Right cardiac atrium (tissue), 5 donors: Measurements from ENCODE around the gene PARG. TPM values are rescaled to one million over a fixed set of nuclear protein-coding genes. Genes with fewer than 3 reads are reported as not detected.
"Not testable (repeated sequence)": the region's sequence is repeated elsewhere in the genome, so short reads cannot be mapped to it uniquely, and the experiment has no call there.

Source experiments
- ATAC-seq, 2 donors: fragments of 200-7000 bp; cut with Tn5 transposase; one replicate each; pipeline versions ENCODE4 v1.8.0 to v1.9.1; 2020; ENCODE audit warnings: moderate library complexity in 2 of 2, mild to moderate bottlenecking in 1 of 2
- DNase-seq, 3 donors: peaks; one replicate each; pipeline ENCODE4 v3.0.0-alpha.2; 2020
- H3K27ac ChIP-seq: one replicate; pipeline ENCODE4 v1.5.1; 2013; ENCODE audit warnings: mild to moderate bottlenecking, low read length, control low read depth, moderate library complexity
- H3K27me3 ChIP-seq: one replicate; pipeline ENCODE4 v1.6.1; 2013; ENCODE audit not compliant: control insufficient read depth, insufficient read depth
- H3K4me1 ChIP-seq: one replicate; pipeline ENCODE4 v1.6.1; 2013; ENCODE audit warnings: low read length; ENCODE audit not compliant: control insufficient read depth, insufficient read depth
- H3K4me3 ChIP-seq: one replicate; pipeline ENCODE4 v1.5.1; 2013; ENCODE audit warnings: low read length, control low read depth
- H3K9me3 ChIP-seq: one replicate; pipeline ENCODE4 v1.6.1; 2013; ENCODE audit warnings: low read length; ENCODE audit not compliant: control insufficient read depth
- WGBS: extraction: QIAGEN DNeasy Blood & Tissue Kit; methylation state at CpG from one replicate; pipeline ENCODE4 v1.1.7; 2013; 5-methylcytosine and 5-hydroxymethylcytosine counted together
- intact Hi-C, 4 donors: fragments of 100-400 bp; cut with DNase I; formaldehyde crosslinking; loops; one replicate each; pipeline versions ENCODE4 v1.11.0 to v1.14.0; 2022 to 2023
- polyA plus RNA-seq: library from polyadenylated mRNA; stranded (reverse); fragments of 200-250 nt; gene quantifications from one replicate; pipeline ENCODE4 v1.2.3, GENCODE V29; 2013
- total RNA-seq, 4 donors: library from RNA; stranded (reverse); fragmentation: NEBNext Ultra II Directional; extraction: Animal tissue kit (Norgen Biotek cat#: 25700); gene quantifications; one replicate each; pipeline ENCODE4 v1.2.1, GENCODE V29; 2021
- donor health status: healthy with polysubstance abuse.
- donor health status: DM: no; HTN: yes; CAD: no.
- donor health status: DM: no; HTN: no; CAD: no.
- donor health status: DM: no; HTN: yes; CAD: no; lungs with severe emphysema.
- donor health status: DM: yes; HTN: yes; CAD: no.

PARG gene
- total and polyA plus RNA-seq, 5 donors = 6.7 to 26.2 (median 25.3) TPM

DNA sequence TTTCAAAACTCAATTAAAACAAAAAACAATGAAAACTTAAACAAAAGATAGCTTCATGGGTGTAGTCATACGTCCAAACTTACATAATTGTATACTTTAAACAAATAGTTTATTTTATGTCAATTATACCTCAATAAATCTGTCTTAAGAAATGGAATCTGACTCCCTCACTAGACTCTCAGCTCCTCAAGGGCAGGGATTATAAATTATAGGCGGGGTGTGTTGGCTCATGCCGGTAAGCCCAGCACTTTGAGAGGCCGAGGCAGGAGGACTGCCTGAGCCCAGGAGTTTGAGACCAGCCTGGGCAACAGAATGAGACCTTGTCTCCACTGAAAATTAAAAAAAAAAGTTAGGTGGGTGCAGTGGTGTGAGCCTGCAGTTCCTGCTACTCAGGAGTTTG is 92.3 kb downstream of the PARG start:
- H3K27me3 ChIP-seq, intact Hi-C loops: not testable (repeated sequence)
- WGBS = 80% methylated on average over 4 of the region's 4 CpGs

GRCh38 chr10:49844775-49845595 is 96.8 kb downstream of the PARG start:
- H3K27me3 ChIP-seq = no peaks in the 10 kb centered on the region
- H3K4me3 ChIP-seq = no peak overlapping the region
- intact Hi-C loops = no loop called here
- DNase-seq (no peak), ATAC-seq (no peak)
- H3K27ac ChIP-seq = no peak overlapping the region
- H3K4me1 ChIP-seq = no peaks in the 10 kb centered on the region
- no peaks in the 10 kb centered on the region for H3K9me3 ChIP-seq
- WGBS = 96% methylated on average over 7 of the region's 7 CpGs

More for the DNA sequence above, 92.3 kb downstream of the PARG start:
- H3K4me1 ChIP-seq, H3K9me3 ChIP-seq, H3K27ac ChIP-seq, DNase-seq, H3K4me3 ChIP-seq, ATAC-seq: not testable (repeated sequence)

GRCh38 chr10:49842333-49842628 is 99.5 kb downstream of the PARG start:
- ATAC-seq, H3K27me3 ChIP-seq, intact Hi-C loops, H3K9me3 ChIP-seq, DNase-seq, H3K4me3 ChIP-seq, H3K27ac ChIP-seq, H3K4me1 ChIP-seq: not testable (repeated sequence)

DNA sequence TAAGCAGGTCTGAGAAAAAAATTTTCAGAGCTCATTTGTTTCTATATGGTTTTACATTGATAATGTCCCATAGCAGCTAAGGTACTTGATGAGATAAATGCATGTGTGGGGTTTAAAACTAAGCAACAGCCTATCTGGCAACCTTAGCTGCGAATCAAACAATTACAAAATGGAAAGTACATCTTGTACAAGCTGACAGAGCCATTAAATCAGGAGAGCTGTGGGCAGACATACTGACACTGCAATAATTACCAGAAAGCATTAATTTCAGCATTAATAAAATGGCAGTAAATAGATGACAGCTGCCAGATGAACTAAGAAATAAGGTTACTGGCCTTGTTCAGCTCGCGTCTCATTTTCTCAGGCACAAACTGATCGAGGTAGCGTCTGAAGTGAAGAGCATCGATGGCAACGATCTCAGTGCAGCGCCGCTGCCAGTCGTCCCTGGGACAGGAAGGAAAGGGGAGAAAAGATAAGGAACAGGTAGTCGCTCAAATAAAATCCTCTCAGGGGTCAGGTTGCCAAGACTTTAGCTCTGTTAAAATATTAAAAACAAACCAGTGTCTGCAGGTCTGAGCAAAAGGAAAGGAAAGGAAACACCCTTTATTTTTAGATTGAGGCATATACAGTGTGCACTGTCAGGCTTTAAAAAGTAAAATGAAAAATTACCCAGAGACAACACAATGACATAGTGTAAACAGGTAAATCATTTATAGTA is 100.1 kb downstream of the PARG start:
- H3K9me3 ChIP-seq = no peaks in the 10 kb centered on the region
- ATAC-seq (no peak), DNase-seq (no peak)
- H3K27me3 ChIP-seq = no peaks in the 10 kb centered on the region
- no peaks in the 10 kb centered on the region for H3K4me1 ChIP-seq
- no peak overlapping the region for H3K27ac ChIP-seq
- no peak overlapping the region for H3K4me3 ChIP-seq
- WGBS = 68% methylated on average over 11 of the region's 11 CpGs
- intact Hi-C loops = no loop called here

- Histone ChIP-seq H3K4me1 (no peaks in the 10 kb centered on the region), H3K27ac (no peak overlapping the region), H3K27me3 (no peaks in the 10 kb centered on the region), H3K4me3 (no peak overlapping the region), H3K9me3 (no peaks in the 10 kb centered on the region)
- DNase-seq (no peak), ATAC-seq (no peak)
- WGBS = 82% methylated on average over 1 of the region's 1 CpG
- intact Hi-C loops = no loop called here
Observed at GRCh38 chr10:49837685-49838084, 104.1 kb downstream of the PARG start.

DNA sequence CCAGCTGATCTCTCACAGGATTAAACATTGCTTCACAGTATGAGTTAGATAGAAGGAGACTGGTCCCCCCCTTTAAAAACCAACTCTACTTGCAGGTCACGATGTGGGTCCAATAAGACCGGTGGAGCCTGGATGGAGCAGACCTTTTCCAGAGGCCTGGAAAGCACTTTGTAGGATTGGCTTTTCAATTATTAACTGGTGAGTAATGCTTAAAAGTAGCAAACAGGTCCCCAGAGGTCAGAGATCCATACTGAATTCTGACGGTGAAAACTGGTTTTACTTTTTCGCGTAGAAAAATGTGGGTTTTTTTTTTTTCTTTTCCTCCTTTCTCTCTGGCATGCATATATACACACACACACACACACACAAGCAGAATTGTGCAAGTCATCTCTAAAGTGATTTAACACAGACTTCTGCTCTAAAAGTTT is 104.8 kb downstream of the PARG start:
- H3K4me1 ChIP-seq = no peaks in the 10 kb centered on the region
- no peak for ATAC-seq
- no peaks in the 10 kb centered on the region for H3K9me3 ChIP-seq
- intact Hi-C loops = no loop called here
- 81% methylated on average over 5 of the region's 5 CpGs for WGBS
- H3K27me3 ChIP-seq = no peaks in the 10 kb centered on the region
- H3K27ac ChIP-seq = no peak overlapping the region
- no peak overlapping the region for H3K4me3 ChIP-seq
- no peak for DNase-seq

DNA sequence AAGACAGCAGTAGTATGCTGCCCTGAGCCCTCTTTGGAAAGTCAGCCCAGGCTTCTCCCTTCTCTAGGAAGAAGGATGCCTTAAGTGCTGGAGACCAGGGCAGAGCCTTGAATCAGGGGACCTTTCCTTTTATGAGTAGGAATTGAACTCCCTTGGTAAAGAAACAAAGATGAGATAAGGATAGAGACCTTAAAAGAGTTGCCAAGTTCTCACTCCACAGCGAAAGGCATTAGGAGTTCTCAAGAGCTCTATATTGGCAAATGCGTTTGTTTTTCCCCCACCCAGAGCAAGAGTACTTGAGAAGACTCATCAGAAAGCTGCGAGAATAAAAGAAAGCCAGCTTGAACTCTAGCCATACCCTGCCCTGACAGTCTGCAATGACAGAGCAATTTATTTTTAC is 106.9 kb downstream of the PARG start:
- 80% methylated on average over 3 of the region's 3 CpGs for WGBS
- Histone ChIP-seq H3K9me3 (no peaks in the 10 kb centered on the region), H3K27me3 (no peaks in the 10 kb centered on the region), H3K27ac (no peak overlapping the region), H3K4me1 (no peaks in the 10 kb centered on the region), H3K4me3 (no peak overlapping the region)
- ATAC-seq (no peak), DNase-seq (no peak)
- intact Hi-C loops = no loop called here

- intact Hi-C loops = no loop called here
Observed at GRCh38 chr10:49834201-49834600, 107.6 kb downstream of the PARG start.

DNA sequence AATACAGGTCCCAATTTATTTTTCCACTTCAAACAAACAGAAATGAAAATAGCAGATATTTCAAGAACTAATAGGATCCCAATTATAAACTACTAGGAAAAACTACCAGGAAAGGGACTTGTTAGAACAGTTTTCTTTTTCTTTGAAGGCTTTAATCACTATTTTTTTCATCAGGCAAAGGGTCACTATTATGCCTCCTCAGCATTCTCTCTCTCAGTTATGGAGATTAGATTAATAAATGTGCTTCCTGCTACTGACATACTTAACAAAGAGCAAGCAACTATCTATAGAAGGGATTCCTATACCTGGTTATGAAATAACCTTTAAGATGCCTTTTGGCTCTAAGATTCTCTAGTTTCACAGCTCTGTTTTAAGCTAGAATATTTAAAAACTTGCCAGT is 108.7 kb downstream of the PARG start:
- intact Hi-C loops = no loop called here

More at GRCh38 chr10:49834201-49834600, 107.6 kb downstream of the PARG start:
- H3K27me3 ChIP-seq = no peaks in the 10 kb centered on the region
- DNase-seq = no peak
- H3K27ac ChIP-seq = no peak overlapping the region
- no peak for ATAC-seq
- WGBS = 90% methylated on average over 2 of the region's 2 CpGs
- H3K4me3 ChIP-seq = no peak overlapping the region
- H3K4me1 ChIP-seq = no peaks in the 10 kb centered on the region
- no peaks in the 10 kb centered on the region for H3K9me3 ChIP-seq

DNA sequence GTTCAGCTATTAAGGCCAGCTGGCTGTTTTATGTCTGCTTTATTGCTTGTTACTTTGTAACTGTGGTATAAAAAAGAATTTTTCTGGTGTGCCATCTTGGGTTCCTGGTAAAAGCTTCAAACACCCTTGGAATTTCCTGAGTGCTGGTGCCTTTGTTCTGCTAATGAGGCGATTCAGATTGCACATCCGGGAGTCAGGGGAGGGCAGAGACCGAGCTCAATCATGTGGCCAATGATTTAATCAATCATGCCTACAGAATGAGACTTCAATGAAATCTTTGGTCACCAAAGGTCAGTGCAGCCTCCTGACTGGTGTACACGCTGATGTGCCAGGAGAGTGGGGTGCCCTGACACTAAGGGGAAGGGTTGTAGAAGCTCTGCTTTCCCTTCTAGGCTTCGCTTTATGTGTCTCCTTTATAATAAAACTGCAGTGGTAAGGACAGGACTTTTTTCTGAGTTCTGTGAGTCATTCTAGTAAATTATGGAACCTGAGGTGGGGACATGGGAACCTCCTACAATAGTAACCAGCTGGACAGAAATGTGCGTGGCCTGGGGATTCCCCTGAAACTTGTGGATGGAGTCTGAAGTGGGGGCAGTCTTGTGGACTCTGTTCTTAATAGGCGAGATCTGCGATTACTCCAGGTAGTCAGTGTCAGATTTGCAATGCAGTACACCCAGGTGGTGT is 110.3 kb downstream of the PARG start:
- no peak overlapping the region for H3K27ac ChIP-seq
- WGBS = 67% methylated on average over 8 of the region's 8 CpGs

More for the DNA sequence above, 108.7 kb downstream of the PARG start:
- Histone ChIP-seq H3K9me3 (no peaks in the 10 kb centered on the region), H3K27me3 (no peaks in the 10 kb centered on the region), H3K4me3 (no peak overlapping the region), H3K4me1 (no peaks in the 10 kb centered on the region), H3K27ac (no peak overlapping the region)
- DNase-seq = no peak
- no peak for ATAC-seq

DNA sequence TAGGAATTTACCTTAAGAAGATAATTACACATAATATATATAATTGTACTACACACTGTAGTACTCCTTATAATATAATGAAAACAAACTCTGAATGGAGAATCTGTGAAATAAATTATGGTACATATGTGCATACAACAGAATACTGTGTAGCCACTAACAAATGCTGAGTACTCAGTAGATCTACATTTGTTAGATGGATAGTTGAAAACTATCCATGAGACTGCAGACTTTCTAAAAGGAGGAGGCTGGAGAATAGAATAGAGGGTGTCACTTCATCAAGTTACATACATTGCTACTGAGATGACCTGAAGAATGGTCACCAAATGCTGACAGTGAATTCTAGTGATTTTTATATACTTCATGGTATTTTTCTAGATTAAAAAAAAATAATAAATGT is 111.0 kb downstream of the PARG start:
- no peaks in the 10 kb centered on the region for H3K27me3 ChIP-seq
- no peak overlapping the region for H3K27ac ChIP-seq
- no peak for ATAC-seq
- intact Hi-C loops = no loop called here
- H3K9me3 ChIP-seq = no peaks in the 10 kb centered on the region
- no peak overlapping the region for H3K4me3 ChIP-seq
- H3K4me1 ChIP-seq = no peaks in the 10 kb centered on the region
- DNase-seq = no peak

More for the DNA sequence above, 110.3 kb downstream of the PARG start:
- no peak for DNase-seq
- no peaks in the 10 kb centered on the region for H3K27me3 ChIP-seq
- no peak overlapping the region for H3K4me3 ChIP-seq
- no peaks in the 10 kb centered on the region for H3K9me3 ChIP-seq
- H3K4me1 ChIP-seq = no peaks in the 10 kb centered on the region
- ATAC-seq = no peak
- intact Hi-C loops = no loop called here
